8988T (cell line): ENCODE data around the gene SPRR3.

Experiments
- DNase-seq: peaks from one replicate; pipeline ENCODE4 v3.0.0; 2011

Gene SPRR3, protein sequence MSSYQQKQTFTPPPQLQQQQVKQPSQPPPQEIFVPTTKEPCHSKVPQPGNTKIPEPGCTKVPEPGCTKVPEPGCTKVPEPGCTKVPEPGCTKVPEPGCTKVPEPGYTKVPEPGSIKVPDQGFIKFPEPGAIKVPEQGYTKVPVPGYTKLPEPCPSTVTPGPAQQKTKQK

DNA sequence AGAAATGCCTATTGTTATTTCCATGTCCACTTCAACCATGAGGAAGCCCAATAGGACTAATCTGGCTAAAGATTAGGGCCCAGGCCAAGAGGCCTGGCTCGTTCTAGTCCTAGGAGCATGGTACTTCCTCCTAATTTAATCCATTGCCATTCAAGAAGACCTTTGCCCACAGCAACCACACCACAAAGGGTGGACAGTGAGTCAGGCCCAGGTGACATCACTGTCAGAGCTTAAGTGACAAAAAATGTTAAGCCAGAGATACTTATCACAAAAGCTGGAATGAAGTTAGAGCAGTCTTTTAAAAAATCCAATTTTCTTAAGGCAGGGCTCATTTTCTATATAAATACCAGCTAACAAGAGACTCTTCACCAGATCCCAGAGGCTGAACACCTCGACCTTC is at the start of gene SPRR3:
Gene SPRR3, plus strand, starts transcription at position 368 of the 400 bp plus-strand sequence. CDS start 1,272 bp downstream, outside the sequence.
- no peak for DNase-seq

DNA sequence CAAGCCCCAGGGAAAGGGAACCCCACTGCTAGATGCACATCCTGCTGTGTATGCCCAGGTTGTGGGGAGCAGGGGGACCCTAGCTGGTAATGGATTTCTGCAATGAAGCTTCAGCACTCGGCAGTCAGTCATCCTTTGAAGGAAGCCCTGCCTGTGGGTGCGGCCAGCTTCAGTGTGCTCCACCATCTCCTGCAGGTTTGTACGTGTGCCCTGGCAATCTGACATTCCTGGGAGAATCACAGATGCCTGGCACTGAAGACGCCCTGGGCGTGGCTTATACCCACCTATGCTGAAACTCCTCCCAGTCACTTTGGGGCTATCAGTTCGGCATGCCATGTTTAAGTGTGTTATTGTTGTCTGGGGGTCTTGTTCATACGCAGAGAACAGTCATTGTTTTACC is 47.8 kb upstream of the SPRR3 start:
- DNase-seq = no peak

- no peak for DNase-seq
Measured at GRCh38 chr1:152954436-152954835, 47.1 kb upstream of the SPRR3 start.

- DNase-seq = no peak
Measured at GRCh38 chr1:152957561-152957960, 44.0 kb upstream of the SPRR3 start.

- DNase-seq = no peak
Measured at GRCh38 chr1:152959273-152959672, 42.3 kb upstream of the SPRR3 start.

DNA sequence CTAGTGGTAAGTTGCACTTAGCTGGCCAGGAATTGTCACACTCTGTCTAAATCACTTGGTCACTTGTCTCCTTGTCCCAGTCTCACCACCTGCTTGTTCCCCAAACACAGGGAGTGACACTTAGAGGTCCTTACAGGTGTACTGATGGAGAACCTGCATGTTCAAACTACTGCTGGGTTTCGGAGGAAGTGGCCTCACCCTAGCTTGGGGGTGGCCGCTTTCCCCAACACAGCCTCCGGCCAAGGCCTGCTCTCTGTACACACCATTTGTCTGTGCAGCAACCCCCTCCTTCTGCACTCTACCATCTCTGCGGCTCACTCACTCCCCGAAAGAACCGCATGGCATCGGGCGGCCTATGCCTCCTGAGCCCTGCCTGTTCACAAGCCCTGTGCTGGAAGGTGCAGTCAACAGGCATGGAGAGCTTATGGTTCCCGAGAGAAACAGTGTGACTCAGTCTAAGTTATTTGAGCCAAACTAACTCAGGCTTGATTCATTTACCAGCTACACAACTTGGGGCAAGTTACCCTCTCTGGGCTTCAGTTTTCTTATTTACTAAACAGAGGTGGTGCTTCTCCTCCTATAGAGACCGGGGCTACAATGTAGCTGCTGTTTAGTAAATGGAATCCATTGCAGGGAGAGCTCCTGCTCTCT is 41.6 kb upstream of the SPRR3 start:
- DNase-seq = no peak

DNA sequence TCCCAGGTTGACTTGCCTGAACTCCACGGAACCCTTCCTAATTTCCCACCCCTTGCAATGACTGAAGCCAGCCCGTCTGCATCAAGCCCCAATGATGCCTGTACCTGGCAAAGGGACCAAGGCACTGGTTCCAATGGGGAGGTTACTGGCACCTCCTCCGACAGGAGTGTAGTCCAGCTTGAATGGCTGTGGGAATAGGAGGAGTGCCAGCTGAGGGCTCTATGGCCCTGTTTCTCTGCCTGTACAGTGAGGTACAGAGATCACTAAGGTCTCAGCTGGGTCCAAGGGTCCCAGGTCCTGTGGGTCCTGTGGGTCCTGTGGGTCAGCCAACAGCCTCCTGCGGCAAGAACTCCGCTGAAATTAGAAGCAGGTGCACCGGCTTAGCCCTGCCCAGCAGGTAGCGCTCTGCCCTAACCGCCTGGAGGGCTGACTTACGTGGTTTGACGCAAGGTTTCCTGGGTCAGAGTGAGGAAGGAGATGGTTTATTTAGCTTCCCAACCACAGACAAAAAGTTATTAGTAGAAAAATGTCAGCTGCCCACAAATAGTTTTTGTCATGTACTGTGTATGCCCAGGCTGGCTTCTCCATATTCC is 41.0 kb upstream of the SPRR3 start:
- no peak for DNase-seq

GRCh38 chr1:152961226-152961891 is 40.2 kb upstream of the SPRR3 start:
- DNase-seq = no peak

- no peak for DNase-seq
Measured at GRCh38 chr1:152962876-152963415, 38.6 kb upstream of the SPRR3 start.

- no peak for DNase-seq
Measured at GRCh38 chr1:152964536-152964935, 37.0 kb upstream of the SPRR3 start.

- no peak for DNase-seq
Measured at GRCh38 chr1:152965853-152966252, 35.7 kb upstream of the SPRR3 start.

DNA sequence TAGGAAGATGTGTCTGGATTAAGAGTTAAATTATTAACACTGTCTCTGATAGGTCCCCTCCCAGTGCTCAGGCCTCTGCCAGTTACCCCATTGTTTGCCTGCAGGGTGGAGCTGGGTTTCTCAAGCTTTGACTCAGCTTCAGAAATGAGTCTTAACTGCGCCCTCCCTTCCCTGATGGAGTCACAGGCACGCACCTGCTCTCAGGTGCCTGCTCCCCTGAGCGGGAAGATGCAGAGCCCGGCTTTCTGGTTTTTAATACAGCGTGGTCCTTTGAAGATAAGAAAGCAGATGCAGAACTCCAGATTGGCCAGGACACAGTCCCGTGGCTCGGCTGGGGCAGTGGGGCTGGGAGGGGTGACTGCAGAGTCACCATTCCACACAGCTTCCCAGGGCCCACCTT is 34.3 kb upstream of the SPRR3 start:
- no peak for DNase-seq

GRCh38 chr1:152968248-152968647 is 33.3 kb upstream of the SPRR3 start:
- DNase-seq = no peak

DNA sequence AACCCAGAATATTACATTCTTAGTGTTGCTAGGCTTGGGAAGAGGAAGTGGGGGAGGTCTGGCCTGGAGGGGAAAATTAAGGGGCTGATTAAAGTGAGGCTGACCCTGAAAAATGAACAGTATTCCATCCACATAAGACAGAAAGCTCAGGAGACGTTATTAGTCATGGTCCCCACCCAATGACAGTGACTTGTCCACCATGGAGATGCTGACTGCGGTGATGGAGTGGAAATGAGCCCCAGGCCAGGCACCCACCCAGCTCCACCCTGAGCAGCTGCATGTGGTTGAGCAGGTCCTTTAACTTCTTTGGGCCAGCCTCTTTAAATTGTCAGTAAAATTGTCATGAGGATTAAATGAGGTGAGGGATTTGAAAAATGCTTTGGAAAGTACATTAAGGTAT is 32.5 kb upstream of the SPRR3 start:
- no peak for DNase-seq

DNA sequence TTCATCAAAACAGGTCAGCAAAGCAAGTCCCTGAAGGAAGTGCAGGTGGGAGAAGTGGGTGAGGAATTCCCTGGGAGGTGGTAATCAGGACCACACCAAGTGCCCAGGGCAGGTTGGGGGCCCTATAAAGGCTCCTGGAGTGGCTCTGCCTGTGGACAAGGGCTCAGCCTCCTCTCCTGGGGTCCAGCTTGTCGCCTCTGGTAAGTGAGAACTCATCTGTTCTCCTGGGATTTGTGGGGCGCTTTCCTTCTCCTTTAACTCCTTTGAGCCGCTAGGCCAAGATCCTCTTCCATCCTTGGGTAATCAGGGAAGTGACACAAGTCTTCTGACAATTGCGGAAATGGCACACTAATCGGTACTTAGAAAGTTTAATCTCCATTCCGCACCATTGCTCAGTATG is 31.1 kb upstream of the SPRR3 start, which contains the start of gene SPRR4:
Gene SPRR4, plus strand, starts transcription at position 154 of the 400 bp plus-strand sequence. CDS start 1,243 bp downstream, outside the sequence.
- no peak for DNase-seq

GRCh38 chr1:152972196-152972886 is 29.2 kb upstream of the SPRR3 start:
- DNase-seq = no peak

- DNase-seq = no peak
Measured at GRCh38 chr1:152976688-152977087, 24.9 kb upstream of the SPRR3 start.

DNA sequence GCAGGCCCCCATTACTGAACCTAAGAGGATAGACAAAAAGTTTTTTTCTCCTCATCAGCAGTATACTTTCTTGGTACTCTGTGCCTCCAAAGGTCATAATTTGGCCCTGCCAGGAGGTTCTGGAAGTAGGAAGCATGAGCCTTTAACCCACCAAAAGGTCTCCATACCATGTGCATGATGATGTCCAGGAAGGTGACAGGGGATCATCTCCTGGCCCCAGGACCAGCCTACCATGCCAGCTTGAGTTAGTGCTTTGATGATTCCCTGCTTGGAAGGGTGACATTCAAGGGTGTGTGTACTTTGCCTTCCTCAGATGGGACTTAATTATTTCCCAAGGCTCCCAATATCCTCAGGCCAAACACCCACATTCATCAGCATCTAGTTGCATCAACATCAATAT is 23.9 kb upstream of the SPRR3 start:
- no peak for DNase-seq

DNA sequence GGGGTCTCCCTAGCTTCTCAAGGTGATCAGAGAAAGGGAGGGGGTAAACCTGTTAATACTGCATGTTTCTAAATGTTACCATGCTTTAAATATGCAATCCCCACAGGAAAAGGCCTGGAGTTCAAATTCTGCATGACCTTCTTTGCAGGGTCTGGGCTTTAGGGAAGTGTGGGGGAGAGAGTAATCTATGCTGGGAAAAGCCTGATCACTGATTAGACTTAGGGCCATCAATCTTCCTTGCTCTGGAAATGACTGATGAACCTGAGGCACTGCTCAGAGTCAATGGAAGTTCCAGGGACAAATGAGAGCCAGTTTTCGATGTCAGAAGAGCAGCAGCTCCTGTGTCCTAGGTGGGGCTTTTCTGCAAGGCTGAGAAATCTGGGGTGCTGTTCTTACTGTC is 20.9 kb upstream of the SPRR3 start:
- no peak for DNase-seq

GRCh38 chr1:152981146-152981871 is 20.2 kb upstream of the SPRR3 start:
- DNase-seq = no peak

- DNase-seq = no peak
Measured at GRCh38 chr1:152982076-152982475, 19.5 kb upstream of the SPRR3 start.

DNA sequence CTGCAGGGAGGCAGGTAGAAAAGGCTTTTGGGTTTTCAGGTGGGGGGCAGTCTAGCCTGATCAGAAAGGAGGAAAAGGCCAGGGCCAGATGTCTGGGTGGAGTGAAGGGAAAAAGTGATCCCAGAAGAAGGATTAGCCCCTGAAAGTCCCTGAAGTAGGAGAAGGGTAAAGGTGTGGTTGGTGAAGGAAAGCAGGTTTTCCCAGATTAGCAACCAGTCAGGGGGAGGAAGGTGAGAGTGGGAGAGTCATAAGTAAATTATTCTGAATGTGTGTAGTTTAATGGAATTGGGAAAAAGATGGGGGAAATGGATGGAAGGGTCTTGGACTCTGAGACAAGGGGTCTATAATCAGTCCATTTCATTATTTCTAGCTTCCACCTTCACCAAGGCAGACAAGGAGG is 18.3 kb upstream of the SPRR3 start:
- DNase-seq = no peak
